ENCODE measurements around the gene CLOCK.

CLOCK gene

DNA sequence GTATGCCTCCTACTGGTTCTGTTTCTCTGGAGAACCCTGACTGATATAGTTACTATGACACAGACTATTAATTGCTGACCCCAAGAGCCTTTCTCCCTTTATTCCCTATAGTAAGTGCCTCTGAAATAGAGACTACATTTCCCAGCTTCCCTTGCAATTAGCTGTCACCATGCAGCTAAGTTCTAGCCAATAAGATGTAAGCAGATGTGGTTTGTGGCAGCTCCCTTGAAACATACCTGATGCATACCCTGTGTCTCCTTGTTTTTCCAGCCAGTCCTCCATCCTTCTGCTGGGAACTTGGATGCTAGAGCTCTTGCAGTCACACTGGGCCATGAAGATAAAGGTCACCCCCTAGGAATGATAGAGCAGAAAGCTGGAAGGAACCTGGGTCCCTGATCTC, 160.6 kb downstream of the CLOCK start:
- H3K27ac ChIP-seq (ENCODE audit: extremely low read depth, low read depth, low read length) = no peak overlapping the region
- CTCF ChIA-PET = interaction anchor here (0.5 kb wide), 1 partner anchor 1119 kb away, joined by 3 read pairs; no protein-coding TSS in a partner anchor
- TF ChIP-seq, protein P1, sequence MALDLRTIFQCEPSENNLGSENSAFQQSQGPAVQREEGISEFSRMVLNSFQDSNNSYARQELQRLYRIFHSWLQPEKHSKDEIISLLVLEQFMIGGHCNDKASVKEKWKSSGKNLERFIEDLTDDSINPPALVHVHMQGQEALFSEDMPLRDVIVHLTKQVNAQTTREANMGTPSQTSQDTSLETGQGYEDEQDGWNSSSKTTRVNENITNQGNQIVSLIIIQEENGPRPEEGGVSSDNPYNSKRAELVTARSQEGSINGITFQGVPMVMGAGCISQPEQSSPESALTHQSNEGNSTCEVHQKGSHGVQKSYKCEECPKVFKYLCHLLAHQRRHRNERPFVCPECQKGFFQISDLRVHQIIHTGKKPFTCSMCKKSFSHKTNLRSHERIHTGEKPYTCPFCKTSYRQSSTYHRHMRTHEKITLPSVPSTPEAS (tag by site-specific recombination; IDR thresholded peaks at IDR 0.05) = no peak
- TF ChIP-seq ZNF76 (tag by site-specific recombination; IDR thresholded peaks at IDR 0.05; ENCODE audit: borderline replicate concordance, low read depth) = 0 out of 2 replicates have a peak, but pooled peaks have one; percentile 23
- 0 out of 2 replicates have a peak, but pooled peaks have one; percentile 25 for TF ChIP-seq SCRT2 (tag by site-specific recombination; IDR thresholded peaks at IDR 0.05)
- H3K36me3 ChIP-seq (ENCODE audit: control insufficient read depth in 2 of 2, insufficient read depth in 1 of 2, low read length in 2 of 2) = no peaks in the 10 kb centered on the region
- H3K4me1 ChIP-seq (ENCODE audit: control insufficient read depth, insufficient read depth, low read length) = no peaks in the 10 kb centered on the region
- H3K4me3 ChIP-seq (ENCODE audit: low read depth, low read length) = no peak overlapping the region
- POLR2A ChIA-PET = interaction anchor here (1.5 kb wide), 1 partner anchor 9 kb away, joined by 8 read pairs; the partner anchor contains the start of gene TMEM165
- H3K9me3 ChIP-seq (ENCODE audit: control insufficient read depth, insufficient read depth, low read depth, low read length) = no peaks in the 10 kb centered on the region

DNA sequence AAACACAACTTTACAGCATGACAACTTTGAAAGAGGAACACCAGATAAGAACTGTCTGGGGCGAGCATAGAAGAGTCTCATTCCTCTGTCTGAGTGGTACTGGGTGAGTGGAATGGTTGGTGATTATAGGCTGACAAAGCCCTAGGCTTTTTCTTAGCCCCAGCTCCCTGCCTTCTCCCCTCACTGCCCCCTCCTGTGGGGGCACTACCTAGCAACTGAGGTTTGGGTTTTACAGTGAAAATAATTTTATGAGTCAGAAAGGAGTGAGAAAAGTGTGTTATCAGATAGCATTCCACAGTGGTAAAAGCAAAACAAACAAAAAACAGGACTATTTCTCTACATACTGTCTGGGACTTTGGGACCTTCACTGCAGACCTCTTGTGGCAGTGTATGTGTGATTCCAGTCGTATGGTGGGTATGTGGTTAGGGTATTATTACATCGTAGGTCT, 161.5 kb downstream of the CLOCK start:
- Histone ChIP-seq H3K27ac (ENCODE audit: extremely low read depth, low read depth, low read length) (no peak overlapping the region), H3K36me3 (ENCODE audit: control insufficient read depth in 2 of 2, insufficient read depth in 1 of 2, low read length in 2 of 2) (no peaks in the 10 kb centered on the region), H3K9me3 (ENCODE audit: control insufficient read depth, insufficient read depth, low read depth, low read length) (no peaks in the 10 kb centered on the region), H3K4me3 (ENCODE audit: low read depth, low read length) (no peak overlapping the region), H3K4me1 (ENCODE audit: control insufficient read depth, insufficient read depth, low read length) (no peaks in the 10 kb centered on the region)
- TF ChIP-seq ZNF514 (tag by site-specific recombination; IDR thresholded peaks at IDR 0.05) (no peak), ZBTB48 (tag by site-specific recombination; IDR thresholded peaks at IDR 0.05) (no peak), ZFP3 (tag by site-specific recombination; IDR thresholded peaks at IDR 0.05; ENCODE audit: low read depth) (no peak), ZNF626 (tag by site-specific recombination; IDR thresholded peaks at IDR 0.05) (no peak), SP7 (tag by site-specific recombination; IDR thresholded peaks at IDR 0.05) (no peak), ZNF426 (tag by site-specific recombination; IDR thresholded peaks at IDR 0.05) (no peak), ZNF707 (tag by site-specific recombination; IDR thresholded peaks at IDR 0.05) (no peak), ZNF654 (tag by site-specific recombination; IDR thresholded peaks at IDR 0.05; ENCODE audit: low read depth) (no peak), ZNF335 (tag by site-specific recombination; conservative IDR thresholded peaks at IDR 0.05) (peak; percentile 58), BCL11A (tag by site-specific recombination; IDR thresholded peaks at IDR 0.05; ENCODE audit: low read depth) (no peak), ZNF747 (tag by site-specific recombination; IDR thresholded peaks at IDR 0.05) (no peak)
- TF ChIP-seq, protein P2, sequence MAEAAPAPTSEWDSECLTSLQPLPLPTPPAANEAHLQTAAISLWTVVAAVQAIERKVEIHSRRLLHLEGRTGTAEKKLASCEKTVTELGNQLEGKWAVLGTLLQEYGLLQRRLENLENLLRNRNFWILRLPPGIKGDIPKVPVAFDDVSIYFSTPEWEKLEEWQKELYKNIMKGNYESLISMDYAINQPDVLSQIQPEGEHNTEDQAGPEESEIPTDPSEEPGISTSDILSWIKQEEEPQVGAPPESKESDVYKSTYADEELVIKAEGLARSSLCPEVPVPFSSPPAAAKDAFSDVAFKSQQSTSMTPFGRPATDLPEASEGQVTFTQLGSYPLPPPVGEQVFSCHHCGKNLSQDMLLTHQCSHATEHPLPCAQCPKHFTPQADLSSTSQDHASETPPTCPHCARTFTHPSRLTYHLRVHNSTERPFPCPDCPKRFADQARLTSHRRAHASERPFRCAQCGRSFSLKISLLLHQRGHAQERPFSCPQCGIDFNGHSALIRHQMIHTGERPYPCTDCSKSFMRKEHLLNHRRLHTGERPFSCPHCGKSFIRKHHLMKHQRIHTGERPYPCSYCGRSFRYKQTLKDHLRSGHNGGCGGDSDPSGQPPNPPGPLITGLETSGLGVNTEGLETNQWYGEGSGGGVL (tag by site-specific recombination; IDR thresholded peaks at IDR 0.05) = peak; percentile 94
- TF ChIP-seq, protein P3, sequence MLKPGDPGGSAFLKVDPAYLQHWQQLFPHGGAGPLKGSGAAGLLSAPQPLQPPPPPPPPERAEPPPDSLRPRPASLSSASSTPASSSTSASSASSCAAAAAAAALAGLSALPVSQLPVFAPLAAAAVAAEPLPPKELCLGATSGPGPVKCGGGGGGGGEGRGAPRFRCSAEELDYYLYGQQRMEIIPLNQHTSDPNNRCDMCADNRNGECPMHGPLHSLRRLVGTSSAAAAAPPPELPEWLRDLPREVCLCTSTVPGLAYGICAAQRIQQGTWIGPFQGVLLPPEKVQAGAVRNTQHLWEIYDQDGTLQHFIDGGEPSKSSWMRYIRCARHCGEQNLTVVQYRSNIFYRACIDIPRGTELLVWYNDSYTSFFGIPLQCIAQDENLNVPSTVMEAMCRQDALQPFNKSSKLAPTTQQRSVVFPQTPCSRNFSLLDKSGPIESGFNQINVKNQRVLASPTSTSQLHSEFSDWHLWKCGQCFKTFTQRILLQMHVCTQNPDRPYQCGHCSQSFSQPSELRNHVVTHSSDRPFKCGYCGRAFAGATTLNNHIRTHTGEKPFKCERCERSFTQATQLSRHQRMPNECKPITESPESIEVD (tag by site-specific recombination; IDR thresholded peaks at IDR 0.05) = peak; percentile 64
- ChIA-PET POLR2A (interaction anchor here (0.9 kb wide), 1 partner anchor 11 kb away, joined by 3 read pairs; the partner anchor contains the start of gene TMEM165), CTCF (no interaction called here)

DNA sequence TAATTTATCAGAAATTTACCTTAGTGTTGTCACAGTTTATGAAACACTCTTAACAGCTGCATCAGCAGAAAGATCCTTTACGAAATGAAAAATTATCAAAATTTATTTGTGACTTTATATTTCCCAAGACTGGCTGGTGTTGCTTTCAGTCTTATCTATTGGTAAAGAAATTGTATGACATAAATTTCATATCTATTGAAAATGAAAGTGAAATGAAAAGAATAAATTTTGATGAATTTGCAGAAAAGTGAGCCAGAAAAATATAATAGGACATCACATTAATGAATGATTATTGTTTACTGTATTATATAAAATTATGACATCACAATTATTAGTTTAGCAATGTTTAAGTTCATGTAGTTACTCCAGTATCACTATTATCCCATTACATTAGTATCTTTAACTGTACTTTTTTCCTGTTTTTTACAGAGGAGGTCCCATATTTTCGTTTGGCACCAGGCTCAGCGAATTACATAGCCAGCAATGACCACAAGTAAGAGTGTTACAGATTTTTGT, 164.2 kb downstream of the CLOCK start:
- no peaks in the 10 kb centered on the region for H3K4me1 ChIP-seq (ENCODE audit: control insufficient read depth, insufficient read depth, low read length)
- TF ChIP-seq ZNF654 (tag by site-specific recombination; IDR thresholded peaks at IDR 0.05; ENCODE audit: low read depth) = no peak
- TF ChIP-seq, protein P4, sequence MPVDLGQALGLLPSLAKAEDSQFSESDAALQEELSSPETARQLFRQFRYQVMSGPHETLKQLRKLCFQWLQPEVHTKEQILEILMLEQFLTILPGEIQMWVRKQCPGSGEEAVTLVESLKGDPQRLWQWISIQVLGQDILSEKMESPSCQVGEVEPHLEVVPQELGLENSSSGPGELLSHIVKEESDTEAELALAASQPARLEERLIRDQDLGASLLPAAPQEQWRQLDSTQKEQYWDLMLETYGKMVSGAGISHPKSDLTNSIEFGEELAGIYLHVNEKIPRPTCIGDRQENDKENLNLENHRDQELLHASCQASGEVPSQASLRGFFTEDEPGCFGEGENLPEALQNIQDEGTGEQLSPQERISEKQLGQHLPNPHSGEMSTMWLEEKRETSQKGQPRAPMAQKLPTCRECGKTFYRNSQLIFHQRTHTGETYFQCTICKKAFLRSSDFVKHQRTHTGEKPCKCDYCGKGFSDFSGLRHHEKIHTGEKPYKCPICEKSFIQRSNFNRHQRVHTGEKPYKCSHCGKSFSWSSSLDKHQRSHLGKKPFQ (tag by site-specific recombination; IDR thresholded peaks at IDR 0.05) = no peak
- TF ChIP-seq, protein P5, sequence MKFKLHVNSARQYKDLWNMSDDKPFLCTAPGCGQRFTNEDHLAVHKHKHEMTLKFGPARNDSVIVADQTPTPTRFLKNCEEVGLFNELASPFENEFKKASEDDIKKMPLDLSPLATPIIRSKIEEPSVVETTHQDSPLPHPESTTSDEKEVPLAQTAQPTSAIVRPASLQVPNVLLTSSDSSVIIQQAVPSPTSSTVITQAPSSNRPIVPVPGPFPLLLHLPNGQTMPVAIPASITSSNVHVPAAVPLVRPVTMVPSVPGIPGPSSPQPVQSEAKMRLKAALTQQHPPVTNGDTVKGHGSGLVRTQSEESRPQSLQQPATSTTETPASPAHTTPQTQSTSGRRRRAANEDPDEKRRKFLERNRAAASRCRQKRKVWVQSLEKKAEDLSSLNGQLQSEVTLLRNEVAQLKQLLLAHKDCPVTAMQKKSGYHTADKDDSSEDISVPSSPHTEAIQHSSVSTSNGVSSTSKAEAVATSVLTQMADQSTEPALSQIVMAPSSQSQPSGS (tag by site-specific recombination; IDR thresholded peaks at IDR 0.05; ENCODE audit: low read depth) = peak; percentile 61; the same call in 1 of the 2 replicates
- no peaks in the 10 kb centered on the region for H3K36me3 ChIP-seq (ENCODE audit: control insufficient read depth in 2 of 2, insufficient read depth in 1 of 2, low read length in 2 of 2)
- no peak overlapping the region for H3K27ac ChIP-seq (ENCODE audit: extremely low read depth, low read depth, low read length)
- CTCF ChIA-PET = no interaction called here
- H3K4me3 ChIP-seq (ENCODE audit: low read depth, low read length) = no peak overlapping the region
- POLR2A ChIA-PET = no interaction called here
- no peaks in the 10 kb centered on the region for H3K9me3 ChIP-seq (ENCODE audit: control insufficient read depth, insufficient read depth, low read depth, low read length)

Data from HEK293 (cell line).